ENCODE results near the gene KRT86. TPM values are rescaled to one million over a fixed set of nuclear protein-coding genes. Genes with fewer than 3 reads are reported as not detected.
A peak's percentile ranks its signal among the peaks of the same experiment; 100 is the strongest.
"Not testable (repeated sequence)": the region's sequence is repeated elsewhere in the genome, so short reads cannot be mapped to it uniquely, and the experiment has no call there.

Gene KRT86
- total RNA-seq, 1 donor from 2014 or later, result 0.16 TPM

DNA sequence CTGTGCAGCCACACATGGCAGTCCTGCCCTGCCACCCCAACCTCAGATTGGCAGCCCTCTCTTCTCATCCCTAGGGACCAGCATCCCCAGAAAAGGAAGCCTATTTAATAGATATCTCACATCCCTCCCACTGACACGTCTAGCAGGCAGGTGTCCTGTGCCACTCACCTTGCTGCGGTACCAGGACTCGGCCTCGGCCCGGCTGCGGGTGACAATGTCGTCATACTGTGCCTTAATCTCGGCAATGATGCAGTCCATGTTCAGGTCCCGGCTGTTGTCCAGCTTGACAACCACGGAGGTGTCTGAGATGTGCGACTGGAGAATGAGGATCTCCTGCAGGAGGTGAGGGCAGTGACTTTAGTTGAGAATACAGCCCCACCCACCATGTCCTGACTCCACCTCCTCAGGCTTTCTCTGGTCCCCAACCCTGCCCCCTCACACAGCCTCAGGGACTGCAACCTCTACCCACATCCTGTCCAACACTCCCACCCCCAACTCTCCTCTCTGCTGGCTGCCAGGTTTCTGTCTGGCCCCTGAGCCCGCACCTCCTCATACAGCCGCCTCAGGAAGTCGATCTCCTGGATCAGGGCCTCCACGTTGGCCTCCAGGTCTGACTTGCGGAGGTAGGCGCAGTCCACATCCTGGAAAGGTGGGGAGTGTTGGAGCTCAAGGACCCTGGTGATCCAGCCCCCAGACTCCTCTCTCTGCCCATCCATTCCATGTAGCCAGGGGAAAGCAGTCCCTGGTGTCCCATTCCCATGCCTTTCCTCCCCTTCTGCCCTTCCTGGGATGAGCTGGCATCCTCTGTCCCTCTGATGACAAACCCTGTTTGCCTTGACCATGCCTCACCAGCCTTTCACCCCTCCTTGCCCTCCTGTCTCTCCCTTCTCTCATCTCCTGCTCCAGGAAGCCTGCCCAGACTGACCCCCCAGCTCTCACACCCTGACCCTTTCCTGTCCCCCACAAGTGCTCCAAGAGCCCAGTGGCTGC is 13.7 kb downstream of the KRT86 start:
- H3K4me3 Mint-ChIP-seq; H3K27me3 Mint-ChIP-seq (ENCODE audit: low read depth); H3K27ac Mint-ChIP-seq; DNase-seq (ENCODE audit: low spot score in 2 of 2, unreplicated experiment in 2 of 2); H3K36me3 Mint-ChIP-seq; H3K9me3 Mint-ChIP-seq: not testable (repeated sequence)
- H3K4me1 Mint-ChIP-seq, result peaks cover 28% of the 10 kb centered on the region

DNA sequence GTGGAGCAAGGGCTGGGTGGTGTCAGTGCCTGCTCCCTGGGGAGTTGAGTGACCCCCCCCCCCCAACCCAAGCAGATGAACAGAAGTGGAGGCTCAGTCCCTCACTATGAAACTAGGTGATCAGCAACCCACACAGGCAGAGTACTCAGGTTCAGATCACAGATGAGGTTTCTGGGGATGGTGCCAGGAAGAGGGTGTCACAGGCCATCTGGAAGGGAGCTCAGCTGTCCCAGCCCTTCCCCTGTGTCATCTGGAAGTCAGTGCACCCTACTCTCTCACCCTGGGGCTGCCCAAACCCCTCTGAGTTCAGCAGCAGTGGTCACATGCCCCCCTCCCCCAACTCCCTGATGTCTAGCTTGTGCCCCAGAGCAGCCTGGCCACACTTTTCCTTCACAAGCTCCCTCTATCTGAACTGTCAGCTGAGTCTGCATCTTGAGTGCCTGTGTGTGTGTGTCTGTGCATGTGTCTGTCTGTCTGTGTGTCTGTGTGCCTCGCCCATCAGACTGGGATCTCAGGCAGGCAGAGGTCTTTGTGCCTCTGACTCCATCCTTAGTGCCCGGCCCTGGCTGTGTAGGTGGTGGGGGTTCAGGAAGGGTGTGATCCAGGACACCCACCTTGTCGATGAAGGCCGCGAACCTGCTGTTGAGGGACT is 16.2 kb downstream of the KRT86 start:
- not testable (repeated sequence) for H3K9me3 Mint-ChIP-seq; H3K36me3 Mint-ChIP-seq; DNase-seq (ENCODE audit: low spot score in 2 of 2, unreplicated experiment in 2 of 2); H3K4me3 Mint-ChIP-seq; H3K27ac Mint-ChIP-seq
- Mint-ChIP-seq H3K4me1 (peaks cover 11% of the 10 kb centered on the region), H3K27me3 (ENCODE audit: low read depth) (peaks cover 17% of the 10 kb centered on the region)

DNA sequence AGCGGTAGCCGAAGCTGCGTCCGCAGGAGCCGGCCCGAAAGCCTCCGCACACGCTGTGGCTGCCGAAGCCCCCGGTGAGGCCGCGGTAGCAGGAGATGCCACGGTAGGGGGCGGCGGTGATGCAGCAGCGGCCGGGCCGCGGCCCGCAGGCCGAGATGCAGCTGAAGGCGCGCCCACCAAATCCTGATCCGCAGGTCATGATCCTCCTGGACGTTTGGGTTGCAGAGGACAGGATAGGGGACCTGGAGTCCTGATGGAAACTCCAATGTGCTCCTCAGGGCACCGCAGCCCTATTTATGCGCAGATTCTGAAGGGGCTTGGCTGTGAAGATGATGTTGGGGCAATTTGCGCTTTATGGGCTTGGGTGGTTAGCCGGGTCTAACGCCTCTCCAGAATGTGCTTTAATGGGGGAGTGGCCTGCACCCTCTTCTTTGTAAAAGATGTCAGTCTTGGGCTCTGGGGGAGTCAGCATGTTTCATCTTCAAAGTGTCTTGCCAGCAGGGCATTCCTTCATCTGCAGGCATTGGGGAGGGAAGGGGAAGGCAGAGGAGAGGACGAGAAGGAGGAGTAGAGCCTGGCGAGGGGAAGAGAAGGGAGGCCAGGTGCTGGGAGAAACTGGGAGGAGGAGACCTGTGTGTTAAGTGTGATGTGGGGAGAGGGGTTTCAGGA is 17.0 kb downstream of the KRT86 start, which contains the start of gene KRT81:
Gene KRT81 (minus strand): TSS at position 268 of the 669 bp plus-strand sequence. CDS start 69 bp downstream, at position 199.
- TF ChIP-seq, protein P1, sequence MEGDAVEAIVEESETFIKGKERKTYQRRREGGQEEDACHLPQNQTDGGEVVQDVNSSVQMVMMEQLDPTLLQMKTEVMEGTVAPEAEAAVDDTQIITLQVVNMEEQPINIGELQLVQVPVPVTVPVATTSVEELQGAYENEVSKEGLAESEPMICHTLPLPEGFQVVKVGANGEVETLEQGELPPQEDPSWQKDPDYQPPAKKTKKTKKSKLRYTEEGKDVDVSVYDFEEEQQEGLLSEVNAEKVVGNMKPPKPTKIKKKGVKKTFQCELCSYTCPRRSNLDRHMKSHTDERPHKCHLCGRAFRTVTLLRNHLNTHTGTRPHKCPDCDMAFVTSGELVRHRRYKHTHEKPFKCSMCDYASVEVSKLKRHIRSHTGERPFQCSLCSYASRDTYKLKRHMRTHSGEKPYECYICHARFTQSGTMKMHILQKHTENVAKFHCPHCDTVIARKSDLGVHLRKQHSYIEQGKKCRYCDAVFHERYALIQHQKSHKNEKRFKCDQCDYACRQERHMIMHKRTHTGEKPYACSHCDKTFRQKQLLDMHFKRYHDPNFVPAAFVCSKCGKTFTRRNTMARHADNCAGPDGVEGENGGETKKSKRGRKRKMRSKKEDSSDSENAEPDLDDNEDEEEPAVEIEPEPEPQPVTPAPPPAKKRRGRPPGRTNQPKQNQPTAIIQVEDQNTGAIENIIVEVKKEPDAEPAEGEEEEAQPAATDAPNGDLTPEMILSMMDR (IDR thresholded peaks at IDR 0.05; ENCODE audit: unreplicated experiment), result no peak
- peaks cover 9% of the 10 kb centered on the region for H3K4me1 Mint-ChIP-seq
- peak in 1 of 2 experiments; percentile 28 for DNase-seq (ENCODE audit: low spot score in 2 of 2, unreplicated experiment in 2 of 2)
- no peaks in the 10 kb centered on the region for H3K36me3 Mint-ChIP-seq
- peaks cover 24% of the 10 kb centered on the region for H3K27me3 Mint-ChIP-seq (ENCODE audit: low read depth)
- no peak within 1 kb of the TSS for H3K4me3 Mint-ChIP-seq
- no peaks in the 10 kb centered on the region for H3K9me3 Mint-ChIP-seq
- no peak within 1 kb of the TSS for H3K27ac Mint-ChIP-seq

DNA sequence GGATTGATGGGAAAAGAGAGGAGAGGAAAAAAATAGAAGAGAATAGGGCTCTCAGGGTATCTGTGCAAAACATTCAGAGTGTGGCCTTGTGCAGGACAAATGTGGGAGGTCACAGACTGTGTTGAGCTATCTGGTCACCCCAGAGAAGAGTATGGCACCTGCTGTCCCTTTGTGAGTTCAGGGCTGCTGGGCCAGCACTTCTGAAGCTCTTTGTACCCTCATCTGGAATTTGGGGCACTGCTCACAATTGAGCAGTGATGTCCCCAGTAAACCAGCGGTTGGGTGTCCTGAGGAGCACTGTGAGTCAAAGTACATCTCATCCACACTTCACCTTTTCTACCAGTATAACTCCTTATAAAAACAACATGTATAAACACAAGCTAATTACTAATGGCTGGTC is 19.5 kb downstream of the KRT86 start:
- Mint-ChIP-seq H3K27ac (no peak overlapping the region), H3K4me1 (peaks cover 3% of the 10 kb centered on the region), H3K27me3 (ENCODE audit: low read depth) (peaks cover 45% of the 10 kb centered on the region), H3K4me3 (no peak overlapping the region), H3K9me3 (peaks cover 1% of the 10 kb centered on the region), H3K36me3 (no peaks in the 10 kb centered on the region)
- DNase-seq (ENCODE audit: low spot score in 2 of 2, unreplicated experiment in 2 of 2), result no peak
- TF ChIP-seq, protein P1 (IDR thresholded peaks at IDR 0.05; ENCODE audit: unreplicated experiment), result no peak

DNA sequence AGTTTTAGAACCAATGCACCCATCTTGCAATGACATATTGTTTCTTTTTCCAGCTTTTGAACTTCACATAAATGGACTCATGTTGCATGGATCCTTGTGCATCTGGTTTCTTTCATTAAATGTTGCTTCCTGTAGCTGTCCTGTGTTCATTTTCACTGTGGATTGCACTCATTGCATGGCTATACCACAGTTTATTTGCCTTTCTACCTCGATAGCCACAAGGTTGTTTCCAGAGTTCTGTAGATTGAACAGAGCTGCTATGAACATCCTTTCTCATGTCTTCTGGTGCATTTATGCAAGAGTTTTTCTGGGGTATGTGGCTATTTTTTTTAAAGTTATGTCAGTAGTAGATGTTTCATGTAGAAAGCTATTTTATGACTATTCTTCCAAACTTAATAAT is 20.4 kb downstream of the KRT86 start:
- no peaks in the 10 kb centered on the region for H3K36me3 Mint-ChIP-seq
- H3K4me1 Mint-ChIP-seq, result peaks cover 3% of the 10 kb centered on the region
- H3K27ac Mint-ChIP-seq, result no peak overlapping the region
- peaks cover 4% of the 10 kb centered on the region for H3K9me3 Mint-ChIP-seq
- no peak for DNase-seq (ENCODE audit: low spot score in 2 of 2, unreplicated experiment in 2 of 2)
- H3K27me3 Mint-ChIP-seq (ENCODE audit: low read depth), result peaks cover 53% of the 10 kb centered on the region
- TF ChIP-seq, protein P1 (IDR thresholded peaks at IDR 0.05; ENCODE audit: unreplicated experiment), result no peak
- no peak overlapping the region for H3K4me3 Mint-ChIP-seq

DNA sequence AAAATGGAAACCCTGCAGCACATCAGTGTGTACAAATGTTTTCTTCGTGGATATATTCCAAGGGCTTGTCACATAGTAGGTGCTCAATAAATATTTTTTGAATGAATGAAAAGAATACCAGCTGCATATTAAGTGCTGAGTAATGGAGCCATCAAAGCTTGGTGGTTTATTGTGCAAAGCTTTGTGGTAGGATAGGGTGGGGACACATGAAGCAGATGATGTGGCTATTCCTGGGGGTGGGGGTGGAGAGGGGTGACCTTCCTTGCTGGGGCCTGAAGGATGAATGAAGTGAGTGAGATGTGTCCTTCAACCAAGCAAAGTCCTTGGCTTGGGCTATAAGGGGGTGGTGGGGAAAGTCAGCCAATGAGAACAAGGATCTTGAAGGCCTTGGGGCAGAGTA is 21.2 kb downstream of the KRT86 start:
- peaks cover 3% of the 10 kb centered on the region for H3K4me1 Mint-ChIP-seq

More for the DNA sequence above, 21.2 kb downstream of the KRT86 start:
- TF ChIP-seq, protein P1 (IDR thresholded peaks at IDR 0.05; ENCODE audit: unreplicated experiment), result no peak
- Mint-ChIP-seq H3K27ac (no peak overlapping the region), H3K4me3 (no peak overlapping the region), H3K27me3 (ENCODE audit: low read depth) (peaks cover 57% of the 10 kb centered on the region), H3K36me3 (no peaks in the 10 kb centered on the region), H3K9me3 (peaks cover 4% of the 10 kb centered on the region)
- DNase-seq (ENCODE audit: low spot score in 2 of 2, unreplicated experiment in 2 of 2), result no peak

Data from mesothelial cell of epicardium (in vitro differentiated cells).